HepG2 (cell line): ENCODE data around the gene MCU. TPM values are rescaled to one million over a fixed set of nuclear protein-coding genes. Genes with fewer than 3 reads are reported as not detected.

Experiments
- ARHGAP35 ChIP-seq: sonication (generic); formaldehyde crosslinking; IDR thresholded peaks from 2 replicates; pipeline ENCODE4 v1.9.0; 2022; ENCODE audit warnings: mild to moderate bottlenecking, inconsistent platforms, moderate library complexity, missing genetic modification reagents, borderline replicate concordance
- DNMT3B ChIP-seq: conservative IDR thresholded peaks from 2 replicates; pipeline ENCODE4 v1.6.1; 2016; ENCODE audit warnings: missing biosample characterization, control low read depth
- HNRNPL ChIP-seq: fragments of 200-400 bp; formaldehyde crosslinking; IDR thresholded peaks from 2 replicates; pipeline ENCODE4 v1.6.1; 2017; ENCODE audit warnings: mild to moderate bottlenecking, low read depth, low read length
- MEIS2 ChIP-seq: sonication (generic); formaldehyde crosslinking; IDR thresholded peaks from 2 replicates; pipeline ENCODE4 v1.9.0; 2021; ENCODE audit warnings: mild to moderate bottlenecking, missing genetic modification reagents
- MYC ChIP-seq: sonication (generic); formaldehyde crosslinking; IDR thresholded peaks from 2 replicates; pipeline ENCODE4 v1.9.0; 2021; ENCODE audit warnings: missing genetic modification reagents, borderline replicate concordance
- RARA ChIP-seq: IDR thresholded peaks from 2 replicates; pipeline ENCODE4 v1.6.1; 2016; ENCODE audit warnings: missing genetic modification reagents, missing compliant biosample characterization
- SMAD1 ChIP-seq: sonication (generic); formaldehyde crosslinking; IDR thresholded peaks from 2 replicates; pipeline ENCODE4 v1.4.0; 2020; ENCODE audit warnings: missing genetic modification reagents, low read depth, mild to moderate bottlenecking, borderline replicate concordance
- TBL1XR1 ChIP-seq: fragments of 150-350 bp; IDR thresholded peaks from 2 replicates; pipeline ENCODE4 v1.6.1; 2014; ENCODE audit warnings: borderline replicate concordance, low read length; ENCODE audit not compliant: partially characterized antibody
- ZNF577 ChIP-seq: sonication (generic); formaldehyde crosslinking; IDR thresholded peaks from 2 replicates; pipeline ENCODE4 v1.4.0; 2020; ENCODE audit warnings: mild to moderate bottlenecking, low read depth, missing genetic modification reagents, borderline replicate concordance
- ZNF652 ChIP-seq: IDR thresholded peaks from 2 replicates; pipeline ENCODE4 v1.6.1; 2016; ENCODE audit warnings: low read depth, borderline replicate concordance
- ZNF747 ChIP-seq: sonication (generic); formaldehyde crosslinking; IDR thresholded peaks from 2 replicates; pipeline ENCODE4 v1.8.1; 2023; ENCODE audit warnings: missing genetic modification reagents, mild to moderate bottlenecking, borderline replicate concordance
- polyA plus RNA-seq, 8 experiments: library from polyadenylated mRNA; depleted of rRNA in 3 of 8; stranded (reverse) in 7 of 8; unstranded in 1 of 8; fragments of >200 nt; fragmentation: Illumina TruSeq in 4 of 8; extraction: Trizol in 4 of 8; gene quantifications; 2 replicates each; pipeline versions ENCODE4 v1.2.1 to v1.2.3, GENCODE V29; 2011 to 2016; ENCODE audit warnings: low read depth in 4 of 8, missing spikeins in 1 of 8, mixed read lengths in 1 of 8; ENCODE audit not compliant: insufficient read depth in 1 of 8
- total RNA-seq, 5 experiments: library from RNA; depleted of rRNA; stranded (reverse); fragments of >200 nt; fragmentation: Illumina TruSeq; extraction: Trizol; gene quantifications; 2 replicates each; pipeline ENCODE4 v1.2.3, GENCODE V29; 2016; ENCODE audit warnings: low read depth in 1 of 5
- TF ChIP-seq, protein P1 (sequence below): sonication (generic); formaldehyde crosslinking; IDR thresholded peaks from 2 replicates; pipeline ENCODE4 v1.4.0; 2020; ENCODE audit warnings: mild to moderate bottlenecking, missing genetic modification reagents
- TF ChIP-seq, protein P2 (sequence below), 2 experiments: fragments of 450-650 bp in 1 of 2; sonication (generic) in 1 of 2; formaldehyde crosslinking in 1 of 2; IDR thresholded peaks; 2 replicates each; pipeline versions ENCODE4 v1.6.1 to v1.8.0; 2016 to 2022; ENCODE audit warnings: antibody characterized with exemption in 1 of 2, mild to moderate bottlenecking in 1 of 2, missing genetic modification reagents in 1 of 2
- TF ChIP-seq, protein P3 (sequence below): sonication (generic); formaldehyde crosslinking; IDR thresholded peaks from 2 replicates; pipeline ENCODE4 v1.9.0; 2022; ENCODE audit warnings: missing genetic modification reagents, mild to moderate bottlenecking, borderline replicate concordance
- TF ChIP-seq, protein P4 (sequence below): sonication (generic); formaldehyde crosslinking; IDR thresholded peaks from 2 replicates; pipeline ENCODE4 v1.9.0; 2021; ENCODE audit warnings: missing genetic modification reagents, borderline replicate concordance

MCU gene
- total and polyA plus RNA-seq, 2 of the 13 experiments (the other 11 are each of a cell fraction or from before 2014, with no cell fraction given): 25.9 to 64.5 TPM

DNA sequence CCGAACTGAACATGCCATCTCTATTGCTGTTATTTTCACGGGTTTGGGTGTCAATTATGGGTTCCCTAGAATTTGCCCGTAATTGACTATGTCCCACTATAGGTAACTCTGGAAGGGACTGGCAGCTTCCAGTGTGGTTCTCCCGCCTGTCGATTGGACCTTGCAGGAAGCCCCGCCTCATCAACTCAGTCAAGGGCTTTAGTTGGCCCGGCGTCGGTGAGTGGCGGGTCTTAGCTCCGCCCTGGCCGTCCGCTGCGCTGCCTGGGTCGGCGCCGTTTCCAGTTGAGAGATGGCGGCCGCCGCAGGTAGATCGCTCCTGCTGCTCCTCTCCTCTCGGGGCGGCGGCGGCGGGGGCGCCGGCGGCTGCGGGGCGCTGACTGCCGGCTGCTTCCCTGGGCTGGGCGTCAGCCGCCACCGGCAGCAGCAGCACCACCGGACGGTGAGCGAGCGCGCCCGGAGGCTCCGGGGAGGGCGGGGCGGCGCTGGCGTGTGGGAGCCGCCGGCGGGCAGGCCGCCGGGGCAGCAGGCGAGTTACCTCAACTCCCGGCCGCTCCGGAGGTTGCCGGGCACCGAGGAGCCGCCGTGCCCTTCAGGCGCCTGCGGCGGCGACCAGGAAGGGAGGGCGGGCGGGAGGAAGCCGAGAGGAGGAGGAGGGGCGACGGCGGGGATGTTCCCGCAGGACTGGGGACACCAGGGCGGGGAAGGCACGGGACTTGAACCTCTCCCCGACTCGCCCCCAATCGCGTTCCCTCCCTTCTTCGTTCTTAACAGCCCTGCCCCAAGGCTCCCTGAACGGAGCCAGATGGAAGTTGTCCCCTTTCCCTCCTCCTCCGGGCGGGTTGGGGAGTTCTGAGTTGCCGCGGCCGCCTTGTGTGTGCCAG, at the start of gene MCU (continued):
- TF ChIP-seq, protein P1, sequence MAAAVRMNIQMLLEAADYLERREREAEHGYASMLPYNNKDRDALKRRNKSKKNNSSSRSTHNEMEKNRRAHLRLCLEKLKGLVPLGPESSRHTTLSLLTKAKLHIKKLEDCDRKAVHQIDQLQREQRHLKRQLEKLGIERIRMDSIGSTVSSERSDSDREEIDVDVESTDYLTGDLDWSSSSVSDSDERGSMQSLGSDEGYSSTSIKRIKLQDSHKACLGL: no peak
- TF ChIP-seq HNRNPL: peak; percentile 98; the same call in 1 of the 2 replicates
- no peak for TF ChIP-seq ZNF577 (CRISPR knock-in tag)
- TF ChIP-seq TBL1XR1: no peak
- TF ChIP-seq MYC (CRISPR knock-in tag): peak; percentile 11; the same call in 1 of the 2 replicates
- TF ChIP-seq, protein P2, sequence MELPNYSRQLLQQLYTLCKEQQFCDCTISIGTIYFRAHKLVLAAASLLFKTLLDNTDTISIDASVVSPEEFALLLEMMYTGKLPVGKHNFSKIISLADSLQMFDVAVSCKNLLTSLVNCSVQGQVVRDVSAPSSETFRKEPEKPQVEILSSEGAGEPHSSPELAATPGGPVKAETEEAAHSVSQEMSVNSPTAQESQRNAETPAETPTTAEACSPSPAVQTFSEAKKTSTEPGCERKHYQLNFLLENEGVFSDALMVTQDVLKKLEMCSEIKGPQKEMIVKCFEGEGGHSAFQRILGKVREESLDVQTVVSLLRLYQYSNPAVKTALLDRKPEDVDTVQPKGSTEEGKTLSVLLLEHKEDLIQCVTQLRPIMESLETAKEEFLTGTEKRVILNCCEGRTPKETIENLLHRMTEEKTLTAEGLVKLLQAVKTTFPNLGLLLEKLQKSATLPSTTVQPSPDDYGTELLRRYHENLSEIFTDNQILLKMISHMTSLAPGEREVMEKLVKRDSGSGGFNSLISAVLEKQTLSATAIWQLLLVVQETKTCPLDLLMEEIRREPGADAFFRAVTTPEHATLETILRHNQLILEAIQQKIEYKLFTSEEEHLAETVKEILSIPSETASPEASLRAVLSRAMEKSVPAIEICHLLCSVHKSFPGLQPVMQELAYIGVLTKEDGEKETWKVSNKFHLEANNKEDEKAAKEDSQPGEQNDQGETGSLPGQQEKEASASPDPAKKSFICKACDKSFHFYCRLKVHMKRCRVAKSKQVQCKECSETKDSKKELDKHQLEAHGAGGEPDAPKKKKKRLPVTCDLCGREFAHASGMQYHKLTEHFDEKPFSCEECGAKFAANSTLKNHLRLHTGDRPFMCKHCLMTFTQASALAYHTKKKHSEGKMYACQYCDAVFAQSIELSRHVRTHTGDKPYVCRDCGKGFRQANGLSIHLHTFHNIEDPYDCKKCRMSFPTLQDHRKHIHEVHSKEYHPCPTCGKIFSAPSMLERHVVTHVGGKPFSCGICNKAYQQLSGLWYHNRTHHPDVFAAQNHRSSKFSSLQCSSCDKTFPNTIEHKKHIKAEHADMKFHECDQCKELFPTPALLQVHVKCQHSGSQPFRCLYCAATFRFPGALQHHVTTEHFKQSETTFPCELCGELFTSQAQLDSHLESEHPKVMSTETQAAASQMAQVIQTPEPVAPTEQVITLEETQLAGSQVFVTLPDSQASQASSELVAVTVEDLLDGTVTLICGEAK (IDR thresholded peaks at IDR 0.05): no peak
- TF ChIP-seq, protein P2 (CRISPR knock-in tag; IDR thresholded peaks at IDR 0.05): no peak
- TF ChIP-seq, protein P3, sequence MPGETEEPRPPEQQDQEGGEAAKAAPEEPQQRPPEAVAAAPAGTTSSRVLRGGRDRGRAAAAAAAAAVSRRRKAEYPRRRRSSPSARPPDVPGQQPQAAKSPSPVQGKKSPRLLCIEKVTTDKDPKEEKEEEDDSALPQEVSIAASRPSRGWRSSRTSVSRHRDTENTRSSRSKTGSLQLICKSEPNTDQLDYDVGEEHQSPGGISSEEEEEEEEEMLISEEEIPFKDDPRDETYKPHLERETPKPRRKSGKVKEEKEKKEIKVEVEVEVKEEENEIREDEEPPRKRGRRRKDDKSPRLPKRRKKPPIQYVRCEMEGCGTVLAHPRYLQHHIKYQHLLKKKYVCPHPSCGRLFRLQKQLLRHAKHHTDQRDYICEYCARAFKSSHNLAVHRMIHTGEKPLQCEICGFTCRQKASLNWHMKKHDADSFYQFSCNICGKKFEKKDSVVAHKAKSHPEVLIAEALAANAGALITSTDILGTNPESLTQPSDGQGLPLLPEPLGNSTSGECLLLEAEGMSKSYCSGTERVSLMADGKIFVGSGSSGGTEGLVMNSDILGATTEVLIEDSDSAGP: no peak
- no peak for TF ChIP-seq DNMT3B
- TF ChIP-seq, protein P4, sequence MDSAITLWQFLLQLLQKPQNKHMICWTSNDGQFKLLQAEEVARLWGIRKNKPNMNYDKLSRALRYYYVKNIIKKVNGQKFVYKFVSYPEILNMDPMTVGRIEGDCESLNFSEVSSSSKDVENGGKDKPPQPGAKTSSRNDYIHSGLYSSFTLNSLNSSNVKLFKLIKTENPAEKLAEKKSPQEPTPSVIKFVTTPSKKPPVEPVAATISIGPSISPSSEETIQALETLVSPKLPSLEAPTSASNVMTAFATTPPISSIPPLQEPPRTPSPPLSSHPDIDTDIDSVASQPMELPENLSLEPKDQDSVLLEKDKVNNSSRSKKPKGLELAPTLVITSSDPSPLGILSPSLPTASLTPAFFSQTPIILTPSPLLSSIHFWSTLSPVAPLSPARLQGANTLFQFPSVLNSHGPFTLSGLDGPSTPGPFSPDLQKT (CRISPR knock-in tag): no peak
- no peak for TF ChIP-seq SMAD1 (CRISPR knock-in tag)
- no peak for TF ChIP-seq ZNF747 (CRISPR knock-in tag)
- TF ChIP-seq ARHGAP35 (CRISPR knock-in tag): no peak
- peak; percentile 29; the same call in 1 of the 2 replicates for TF ChIP-seq RARA (CRISPR knock-in tag)
- TF ChIP-seq MEIS2: no peak
- no peak for TF ChIP-seq ZNF652 (CRISPR knock-in tag)
